ENCODE measurements around the gene MYRF.

DNA sequence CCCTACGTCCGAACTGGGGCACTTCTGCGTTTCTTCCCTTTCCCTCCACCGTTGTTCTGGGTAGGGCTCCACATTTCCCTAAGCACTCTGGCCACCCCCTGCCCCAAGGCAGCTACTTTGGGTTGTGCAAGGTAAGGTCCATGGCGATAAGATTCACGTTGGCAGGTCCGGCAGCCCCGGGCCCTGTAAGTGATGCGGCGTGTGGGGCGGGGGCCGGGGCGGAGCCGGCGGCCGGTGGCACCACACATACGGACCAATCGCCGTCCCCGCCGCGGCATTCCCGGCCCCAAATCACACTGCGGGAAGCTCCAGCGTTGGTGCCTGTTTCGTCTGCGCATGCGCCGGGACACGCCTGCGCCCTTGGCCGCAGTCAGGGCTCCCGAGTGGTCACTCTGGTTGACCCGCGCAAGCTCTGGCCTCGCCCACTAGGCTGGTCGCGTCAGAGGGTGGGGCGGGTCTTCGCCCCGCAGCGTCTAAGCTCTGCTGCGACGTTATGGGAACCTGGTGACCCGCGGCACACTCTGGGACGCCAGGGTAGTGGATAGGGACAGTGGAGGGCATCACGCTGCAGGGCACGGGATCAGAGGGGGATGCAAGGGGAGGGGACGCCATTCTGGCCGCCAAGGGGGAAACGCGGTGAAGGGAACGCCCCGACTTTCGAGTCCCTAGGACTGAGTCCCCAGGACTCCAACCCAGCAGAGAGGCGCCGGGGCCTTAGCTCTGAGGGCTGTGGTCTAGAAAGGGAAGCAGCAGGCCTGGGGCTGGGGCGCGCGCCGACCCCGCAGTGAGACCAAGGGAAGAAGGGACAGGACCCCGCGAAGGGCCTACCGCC is 62.7 kb downstream of the MYRF start:
- TF ChIP-seq, protein P1, sequence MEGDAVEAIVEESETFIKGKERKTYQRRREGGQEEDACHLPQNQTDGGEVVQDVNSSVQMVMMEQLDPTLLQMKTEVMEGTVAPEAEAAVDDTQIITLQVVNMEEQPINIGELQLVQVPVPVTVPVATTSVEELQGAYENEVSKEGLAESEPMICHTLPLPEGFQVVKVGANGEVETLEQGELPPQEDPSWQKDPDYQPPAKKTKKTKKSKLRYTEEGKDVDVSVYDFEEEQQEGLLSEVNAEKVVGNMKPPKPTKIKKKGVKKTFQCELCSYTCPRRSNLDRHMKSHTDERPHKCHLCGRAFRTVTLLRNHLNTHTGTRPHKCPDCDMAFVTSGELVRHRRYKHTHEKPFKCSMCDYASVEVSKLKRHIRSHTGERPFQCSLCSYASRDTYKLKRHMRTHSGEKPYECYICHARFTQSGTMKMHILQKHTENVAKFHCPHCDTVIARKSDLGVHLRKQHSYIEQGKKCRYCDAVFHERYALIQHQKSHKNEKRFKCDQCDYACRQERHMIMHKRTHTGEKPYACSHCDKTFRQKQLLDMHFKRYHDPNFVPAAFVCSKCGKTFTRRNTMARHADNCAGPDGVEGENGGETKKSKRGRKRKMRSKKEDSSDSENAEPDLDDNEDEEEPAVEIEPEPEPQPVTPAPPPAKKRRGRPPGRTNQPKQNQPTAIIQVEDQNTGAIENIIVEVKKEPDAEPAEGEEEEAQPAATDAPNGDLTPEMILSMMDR (IDR thresholded peaks at IDR 0.05): peak in 2 of 4 experiments; percentile 29 to 36
- TF ChIP-seq POLR2A (IDR thresholded peaks at IDR 0.05): peak; percentile 98 to 99
